Adrenal gland (tissue), 12 donors: ENCODE data around the gene ITGB5. TPM values are rescaled to one million over a fixed set of nuclear protein-coding genes. Genes with fewer than 3 reads are reported as not detected.

Source experiments
- DNase-seq, 7 donors: peaks; one replicate each; pipeline ENCODE4 v3.0.0-alpha.2; 2019 to 2020
- H3K27ac ChIP-seq, 5 donors: fragments of 200-600 bp; sonication (generic) in 4 of 5; 1 replicate in 3 of 5; 2 replicates in 2 of 5; pipeline versions ENCODE4 v1.5.1 to v1.8.0; 2016 to 2020; ENCODE audit warnings: mild to moderate bottlenecking in 1 of 5
- H3K27me3 ChIP-seq: fragments of 200-600 bp; 2 replicates; pipeline ENCODE4 v1.8.0; 2021
- H3K36me3 ChIP-seq, 2 donors: fragments of 200-600 bp; replicated peaks in 1 of 2; 1 replicate in 1 of 2; 2 replicates in 1 of 2; pipeline versions ENCODE4 v1.5.1 to v1.8.0; 2018 to 2022
- H3K4me1 ChIP-seq, 2 donors: fragments of 200-600 bp; replicated peaks in 1 of 2; 1 replicate in 1 of 2; 2 replicates in 1 of 2; pipeline versions ENCODE4 v1.5.1 to v1.8.0; 2018 to 2021
- H3K4me3 ChIP-seq, 4 donors: fragments of 200-600 bp; sonication (generic) in 3 of 4; one replicate each; pipeline ENCODE4 v1.5.1; 2016 to 2018
- H3K9me3 ChIP-seq, 3 donors: fragments of 200-600 bp; sonication (generic) in 1 of 3; replicated peaks in 1 of 3; 1 replicate in 2 of 3; 2 replicates in 1 of 3; pipeline versions ENCODE4 v1.5.1 to v1.8.0; 2016 to 2021
- CTCF ChIP-seq, 6 experiments: fragments of 450-650 bp in 4 of 6; fragments of 200-600 bp in 2 of 6; sonication (generic) in 1 of 6; IDR thresholded peaks; 1 replicate in 5 of 6; 2 replicates in 1 of 6; pipeline versions ENCODE4 v1.5.1 to v1.8.0; 2016 to 2021; ENCODE audit warnings: antibody characterized with exemption in 6 of 6, mild to moderate bottlenecking in 2 of 6, moderate library complexity in 1 of 6
- POLR2A ChIP-seq, 2 donors: fragments of 450-650 bp; IDR thresholded peaks; one replicate each; pipeline ENCODE4 v1.6.1; 2017; ENCODE audit warnings: antibody characterized with exemption in 2 of 2, mild to moderate bottlenecking in 2 of 2, moderate library complexity in 1 of 2
- WGBS, 4 donors: extraction: QIAGEN DNeasy Blood & Tissue Kit in 2 of 4; methylation state at CpG; one replicate each; pipeline versions ENCODE4 v1.1.5 to v1.1.7; 2013 to 2017; 5-methylcytosine and 5-hydroxymethylcytosine counted together
- intact Hi-C, 2 donors: fragments of 100-400 bp; cut with DNase I; formaldehyde crosslinking; loops; one replicate each; pipeline versions ENCODE4 v1.14.1 to v1.15.0; 2022 to 2023
- polyA plus RNA-seq, 3 donors: library from polyadenylated mRNA; stranded (reverse); fragments of 200-250 nt in 2 of 3; fragments of 350-450 nt in 1 of 3; fragmentation: Illumina TruSeq in 1 of 3; extraction: RNeasy Lipid Tissue Mini Kit (QIAGEN cat#74804) in 1 of 3; gene quantifications; one replicate each; pipeline ENCODE4 v1.2.3, GENCODE V29; 2013 to 2014
- total RNA-seq, 9 donors: library from RNA; depleted of rRNA in 4 of 9; stranded (reverse); fragments of >200 nt in 4 of 9; fragments of 120-200 nt in 1 of 9; fragmentation: NEBNext Ultra II Directional in 1 of 9; extraction: Animal tissue kit (Norgen Biotek cat#: 25700) in 1 of 9; gene quantifications; one replicate each; pipeline versions ENCODE4 v1.1.0 to v1.2.4, GENCODE V29; 2013 to 2023
- donor health status: healthy with polysubstance abuse.
- donor health status: Bipolar disorder and iron deficiency.
- donor health status: DM: yes; HTN: yes; CAD: no.
- donor health status: DM: no; HTN: no; CAD: no.
- donor health status: DM: no; HTN: no; CAD: no.
- donor health status: DM: yes; HTN: yes; CAD: no.

Gene ITGB5
- total and polyA plus RNA-seq, 12 donors = 9.4 to 404 (median 94.8) TPM

DNA sequence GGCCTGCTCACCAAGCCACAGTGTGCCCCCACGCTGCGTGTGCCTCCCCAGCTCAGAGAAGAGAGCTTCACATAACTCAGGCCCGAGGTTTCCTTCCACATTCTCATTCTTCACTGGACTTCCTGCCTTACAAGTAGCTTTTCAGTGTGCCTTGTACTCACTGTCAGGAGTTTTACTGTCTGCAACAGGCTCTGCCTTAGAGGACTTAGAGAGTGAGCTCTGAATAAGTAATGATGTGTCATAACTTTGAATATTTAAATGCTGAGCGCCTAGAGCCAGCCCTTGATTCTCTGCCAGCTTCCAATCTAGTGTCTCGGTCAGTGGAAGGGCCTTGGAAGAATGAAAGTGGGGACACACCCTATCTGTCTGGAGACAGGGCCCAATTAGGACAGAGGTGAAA lies 41.8 kb downstream of the ITGB5 start:
- DNase-seq = peak; percentile 55 to 88 (median 82)
- H3K27me3 ChIP-seq = no peaks in the 10 kb centered on the region
- TF ChIP-seq CTCF (IDR thresholded peaks at IDR 0.05) (no peak), POLR2A (IDR thresholded peaks at IDR 0.05) (peak in 1 of 2 donors; percentile 49)
- H3K4me1 ChIP-seq = peaks cover 13 to 26% of the 10 kb centered on the region in 2 donors
- H3K27ac ChIP-seq = peak overlapping the region; percentile 14 to 85 (median 75)
- no peaks in the 10 kb centered on the region for H3K9me3 ChIP-seq
- no peak overlapping the region for H3K4me3 ChIP-seq
- WGBS, 4 donors = 22 to 38% (median 27%) methylated on average over 4 to 5 of the region's 5 CpGs
- H3K36me3 ChIP-seq = peaks cover 0 to 11% of the 10 kb centered on the region in 2 donors
- intact Hi-C loops = no loop called here

- intact Hi-C loops = no loop called here
- TF ChIP-seq CTCF (IDR thresholded peaks at IDR 0.05) = no peak
- no peak for TF ChIP-seq POLR2A (IDR thresholded peaks at IDR 0.05)
- no peak for DNase-seq
- H3K27ac ChIP-seq = no peak overlapping the region
- no peaks in the 10 kb centered on the region for H3K27me3 ChIP-seq
- peaks cover 13 to 21% of the 10 kb centered on the region in 2 donors for H3K4me1 ChIP-seq
- H3K4me3 ChIP-seq = no peak overlapping the region
- H3K36me3 ChIP-seq = peaks cover 0 to 16% of the 10 kb centered on the region in 2 donors
- no peaks in the 10 kb centered on the region for H3K9me3 ChIP-seq
- WGBS, 4 donors = 83 to 88% (median 86%) methylated on average over 5 of the region's 5 CpGs
Observed at GRCh38 chr3:124843506-124844177, 43.5 kb downstream of the ITGB5 start.

GRCh38 chr3:124843047-124843446 lies 44.1 kb downstream of the ITGB5 start:
- intact Hi-C loops = no loop called here
- 90 to 98% (median 93%) methylated on average over 4 of the region's 4 CpGs for WGBS, 4 donors
- Histone ChIP-seq H3K27ac (no peak overlapping the region), H3K36me3 (peaks cover 0 to 12% of the 10 kb centered on the region in 2 donors), H3K27me3 (no peaks in the 10 kb centered on the region), H3K4me1 (peaks cover 13 to 25% of the 10 kb centered on the region in 2 donors), H3K9me3 (no peaks in the 10 kb centered on the region), H3K4me3 (no peak overlapping the region)
- no peak for DNase-seq
- no peak for TF ChIP-seq POLR2A (IDR thresholded peaks at IDR 0.05)

- Histone ChIP-seq H3K36me3 (peaks cover 0 to 10% of the 10 kb centered on the region in 2 donors), H3K4me1 (peaks cover 24 to 40% of the 10 kb centered on the region in 2 donors), H3K9me3 (no peaks in the 10 kb centered on the region), H3K27ac (no peak overlapping the region), H3K4me3 (no peak overlapping the region), H3K27me3 (no peaks in the 10 kb centered on the region)
- no peak for DNase-seq
- WGBS, 4 donors = 92 to 98% (median 94%) methylated on average over 2 of the region's 2 CpGs
- intact Hi-C loops = no loop called here
- TF ChIP-seq POLR2A (IDR thresholded peaks at IDR 0.05) (no peak), CTCF (IDR thresholded peaks at IDR 0.05) (no peak)
Observed at GRCh38 chr3:124841517-124841916, 45.6 kb downstream of the ITGB5 start.

GRCh38 chr3:124840331-124840730 lies 46.8 kb downstream of the ITGB5 start:
- no peak overlapping the region for H3K27ac ChIP-seq
- no peaks in the 10 kb centered on the region for H3K27me3 ChIP-seq
- H3K9me3 ChIP-seq = no peaks in the 10 kb centered on the region
- WGBS, 4 donors = 86 to 95% (median 93%) methylated on average over 2 of the region's 2 CpGs
- peaks cover 0 to 10% of the 10 kb centered on the region in 2 donors for H3K36me3 ChIP-seq
- H3K4me3 ChIP-seq = no peak overlapping the region
- no peak for DNase-seq
- intact Hi-C loops = no loop called here
- peaks cover 20 to 41% of the 10 kb centered on the region in 2 donors for H3K4me1 ChIP-seq
- TF ChIP-seq CTCF (IDR thresholded peaks at IDR 0.05) = no peak
- no peak for TF ChIP-seq POLR2A (IDR thresholded peaks at IDR 0.05)
